KMS-11 (cell line): ENCODE data around the gene DCAF5.

Experiments
- H2AFZ ChIP-seq: fragments of 200-600 bp; sonication (generic); 2 replicates; pipeline ENCODE4 v1.6.1; 2016; ENCODE audit warnings: antibody characterized with exemption, mixed run types, low read depth
- H3K27ac ChIP-seq: fragments of 200-600 bp; sonication (generic); 2 replicates; pipeline ENCODE4 v1.6.1; 2016; ENCODE audit warnings: mild to moderate bottlenecking, mixed run types
- H3K27me3 ChIP-seq: fragments of 200-600 bp; sonication (generic); 2 replicates; pipeline ENCODE4 v1.6.1; 2017; ENCODE audit warnings: mild to moderate bottlenecking, low read depth, mixed run types, moderate library complexity; ENCODE audit not compliant: insufficient read depth
- H3K36me3 ChIP-seq: fragments of 200-600 bp; sonication (generic); 2 replicates; pipeline ENCODE4 v1.6.1; 2017; ENCODE audit warnings: mild to moderate bottlenecking, mixed run types; ENCODE audit not compliant: insufficient read depth
- H3K4me1 ChIP-seq: fragments of 200-600 bp; sonication (generic); 2 replicates; pipeline ENCODE4 v1.6.1; 2016; ENCODE audit warnings: mild to moderate bottlenecking, low read depth, mixed run types; ENCODE audit not compliant: poor library complexity, severe bottlenecking
- H3K4me2 ChIP-seq: fragments of 200-600 bp; sonication (generic); 2 replicates; pipeline ENCODE4 v1.7.0; 2016; ENCODE audit warnings: mild to moderate bottlenecking, mixed run types
- H3K4me3 ChIP-seq: fragments of 200-600 bp; sonication (generic); IDR thresholded peaks from 2 replicates; pipeline ENCODE4 v1.6.1; 2017; ENCODE audit warnings: low read depth, low read length, mixed read lengths; ENCODE audit not compliant: insufficient read depth
- H3K79me2 ChIP-seq: fragments of 200-600 bp; sonication (generic); 2 replicates; pipeline ENCODE4 v1.6.1; 2016; ENCODE audit warnings: low read depth, mixed run types; ENCODE audit not compliant: insufficient read depth
- H3K9ac ChIP-seq: fragments of 200-600 bp; sonication (generic); 2 replicates; pipeline ENCODE4 v1.6.1; 2016; ENCODE audit warnings: mild to moderate bottlenecking, mixed run types
- H4K20me1 ChIP-seq: fragments of 200-600 bp; sonication (generic); 2 replicates; pipeline ENCODE4 v1.6.1; 2016; ENCODE audit warnings: mild to moderate bottlenecking, mixed run types; ENCODE audit not compliant: insufficient read depth
- TF ChIP-seq, protein P1 (sequence below): fragments of 200-600 bp; sonication (generic); conservative IDR thresholded peaks from 2 replicates; pipeline ENCODE4 v1.6.1; 2017; ENCODE audit warnings: low read depth, mild to moderate bottlenecking, antibody characterized with exemption, low read length, moderate library complexity, mixed read lengths

DCAF5 gene, protein sequence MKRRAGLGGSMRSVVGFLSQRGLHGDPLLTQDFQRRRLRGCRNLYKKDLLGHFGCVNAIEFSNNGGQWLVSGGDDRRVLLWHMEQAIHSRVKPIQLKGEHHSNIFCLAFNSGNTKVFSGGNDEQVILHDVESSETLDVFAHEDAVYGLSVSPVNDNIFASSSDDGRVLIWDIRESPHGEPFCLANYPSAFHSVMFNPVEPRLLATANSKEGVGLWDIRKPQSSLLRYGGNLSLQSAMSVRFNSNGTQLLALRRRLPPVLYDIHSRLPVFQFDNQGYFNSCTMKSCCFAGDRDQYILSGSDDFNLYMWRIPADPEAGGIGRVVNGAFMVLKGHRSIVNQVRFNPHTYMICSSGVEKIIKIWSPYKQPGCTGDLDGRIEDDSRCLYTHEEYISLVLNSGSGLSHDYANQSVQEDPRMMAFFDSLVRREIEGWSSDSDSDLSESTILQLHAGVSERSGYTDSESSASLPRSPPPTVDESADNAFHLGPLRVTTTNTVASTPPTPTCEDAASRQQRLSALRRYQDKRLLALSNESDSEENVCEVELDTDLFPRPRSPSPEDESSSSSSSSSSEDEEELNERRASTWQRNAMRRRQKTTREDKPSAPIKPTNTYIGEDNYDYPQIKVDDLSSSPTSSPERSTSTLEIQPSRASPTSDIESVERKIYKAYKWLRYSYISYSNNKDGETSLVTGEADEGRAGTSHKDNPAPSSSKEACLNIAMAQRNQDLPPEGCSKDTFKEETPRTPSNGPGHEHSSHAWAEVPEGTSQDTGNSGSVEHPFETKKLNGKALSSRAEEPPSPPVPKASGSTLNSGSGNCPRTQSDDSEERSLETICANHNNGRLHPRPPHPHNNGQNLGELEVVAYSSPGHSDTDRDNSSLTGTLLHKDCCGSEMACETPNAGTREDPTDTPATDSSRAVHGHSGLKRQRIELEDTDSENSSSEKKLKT

DNA sequence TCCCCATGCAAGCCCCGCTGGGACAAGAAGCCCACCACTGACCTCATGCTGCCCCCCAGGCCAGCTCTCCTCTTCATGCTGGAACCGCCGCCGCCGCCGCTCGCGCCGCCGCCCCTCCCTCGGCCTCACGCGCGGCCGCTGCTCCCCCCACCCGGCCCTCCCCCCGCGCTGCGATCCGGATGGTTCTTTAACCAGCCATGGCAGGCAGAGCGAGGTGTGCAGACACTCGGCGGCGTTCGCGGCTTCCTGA lies at the start of gene DCAF5:
DCAF5 (minus strand) TSS at position 218 of the 250 bp plus-strand sequence; CDS start at position 77, 141 bp downstream.
- peak within 1 kb of the TSS; percentile 47 for H3K27ac ChIP-seq
- H3K36me3 ChIP-seq: no peaks in the 10 kb centered on the region
- TF ChIP-seq, protein P1, sequence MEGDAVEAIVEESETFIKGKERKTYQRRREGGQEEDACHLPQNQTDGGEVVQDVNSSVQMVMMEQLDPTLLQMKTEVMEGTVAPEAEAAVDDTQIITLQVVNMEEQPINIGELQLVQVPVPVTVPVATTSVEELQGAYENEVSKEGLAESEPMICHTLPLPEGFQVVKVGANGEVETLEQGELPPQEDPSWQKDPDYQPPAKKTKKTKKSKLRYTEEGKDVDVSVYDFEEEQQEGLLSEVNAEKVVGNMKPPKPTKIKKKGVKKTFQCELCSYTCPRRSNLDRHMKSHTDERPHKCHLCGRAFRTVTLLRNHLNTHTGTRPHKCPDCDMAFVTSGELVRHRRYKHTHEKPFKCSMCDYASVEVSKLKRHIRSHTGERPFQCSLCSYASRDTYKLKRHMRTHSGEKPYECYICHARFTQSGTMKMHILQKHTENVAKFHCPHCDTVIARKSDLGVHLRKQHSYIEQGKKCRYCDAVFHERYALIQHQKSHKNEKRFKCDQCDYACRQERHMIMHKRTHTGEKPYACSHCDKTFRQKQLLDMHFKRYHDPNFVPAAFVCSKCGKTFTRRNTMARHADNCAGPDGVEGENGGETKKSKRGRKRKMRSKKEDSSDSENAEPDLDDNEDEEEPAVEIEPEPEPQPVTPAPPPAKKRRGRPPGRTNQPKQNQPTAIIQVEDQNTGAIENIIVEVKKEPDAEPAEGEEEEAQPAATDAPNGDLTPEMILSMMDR: no peak
- no peaks in the 10 kb centered on the region for H4K20me1 ChIP-seq
- peak within 1 kb of the TSS; percentile 73 for H2AFZ ChIP-seq
- H3K9ac ChIP-seq: peak within 1 kb of the TSS; percentile 71
- no peak within 1 kb of the TSS for H3K4me3 ChIP-seq
- H3K4me1 ChIP-seq: peaks cover 15% of the 10 kb centered on the region
- H3K27me3 ChIP-seq: no peaks in the 10 kb centered on the region
- H3K4me2 ChIP-seq: peak within 1 kb of the TSS; percentile 25
- H3K79me2 ChIP-seq: peaks cover 27% of the 10 kb centered on the region

DNA sequence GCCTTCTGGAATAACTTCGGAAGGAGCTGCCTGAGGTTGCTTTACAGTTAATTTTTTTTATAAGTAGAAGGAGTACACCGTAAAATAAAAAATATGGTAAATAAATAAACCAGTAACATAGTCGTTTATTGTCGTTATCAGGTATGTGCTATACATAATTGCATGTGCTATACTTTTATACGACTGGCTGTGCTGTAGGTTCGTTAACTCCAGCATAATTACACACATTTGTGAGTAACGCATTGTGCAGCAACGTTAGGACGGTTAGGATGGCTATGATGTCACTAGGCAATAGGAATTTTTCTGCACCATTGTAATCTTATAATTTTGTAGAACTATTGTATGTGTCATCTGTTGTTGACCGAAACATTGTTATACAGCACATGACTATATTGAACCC lies 46.9 kb upstream of the DCAF5 start:
- no peaks in the 10 kb centered on the region for H3K36me3 ChIP-seq
- no peak overlapping the region for H2AFZ ChIP-seq
- no peaks in the 10 kb centered on the region for H3K79me2 ChIP-seq
- H3K4me3 ChIP-seq: no peak overlapping the region
- no peak overlapping the region for H3K4me2 ChIP-seq
- H3K4me1 ChIP-seq: no peaks in the 10 kb centered on the region
- H4K20me1 ChIP-seq: no peaks in the 10 kb centered on the region
- no peak overlapping the region for H3K27ac ChIP-seq
- no peaks in the 10 kb centered on the region for H3K27me3 ChIP-seq
- TF ChIP-seq, protein P1: no peak
- H3K9ac ChIP-seq: no peak overlapping the region

DNA sequence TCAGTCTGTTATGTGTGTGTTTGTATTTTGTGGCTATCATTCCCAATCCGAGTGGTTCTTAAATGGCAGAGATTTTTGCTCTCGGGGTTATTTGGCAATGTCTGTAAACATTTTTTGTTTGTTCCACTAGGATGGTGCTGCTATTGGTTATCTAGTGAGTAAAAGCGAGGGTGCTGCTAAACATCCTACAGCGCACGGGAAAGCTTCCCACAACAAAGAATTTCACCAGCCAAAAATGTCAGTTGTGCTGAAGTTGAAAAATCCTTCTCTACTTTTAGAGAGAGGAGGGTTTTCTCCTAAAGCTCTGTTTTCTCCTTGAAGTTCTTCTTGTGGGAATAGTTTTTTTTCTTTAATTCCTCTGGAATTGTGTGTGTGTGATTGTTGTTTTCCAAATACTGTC lies 40.8 kb upstream of the DCAF5 start:
- Histone ChIP-seq H3K27me3 (no peaks in the 10 kb centered on the region), H3K4me2 (no peak overlapping the region), H3K9ac (no peak overlapping the region), H2AFZ (no peak overlapping the region), H3K27ac (no peak overlapping the region), H4K20me1 (no peaks in the 10 kb centered on the region), H3K36me3 (no peaks in the 10 kb centered on the region), H3K4me3 (no peak overlapping the region), H3K4me1 (peaks cover 8% of the 10 kb centered on the region), H3K79me2 (no peaks in the 10 kb centered on the region)
- TF ChIP-seq, protein P1: no peak

DNA sequence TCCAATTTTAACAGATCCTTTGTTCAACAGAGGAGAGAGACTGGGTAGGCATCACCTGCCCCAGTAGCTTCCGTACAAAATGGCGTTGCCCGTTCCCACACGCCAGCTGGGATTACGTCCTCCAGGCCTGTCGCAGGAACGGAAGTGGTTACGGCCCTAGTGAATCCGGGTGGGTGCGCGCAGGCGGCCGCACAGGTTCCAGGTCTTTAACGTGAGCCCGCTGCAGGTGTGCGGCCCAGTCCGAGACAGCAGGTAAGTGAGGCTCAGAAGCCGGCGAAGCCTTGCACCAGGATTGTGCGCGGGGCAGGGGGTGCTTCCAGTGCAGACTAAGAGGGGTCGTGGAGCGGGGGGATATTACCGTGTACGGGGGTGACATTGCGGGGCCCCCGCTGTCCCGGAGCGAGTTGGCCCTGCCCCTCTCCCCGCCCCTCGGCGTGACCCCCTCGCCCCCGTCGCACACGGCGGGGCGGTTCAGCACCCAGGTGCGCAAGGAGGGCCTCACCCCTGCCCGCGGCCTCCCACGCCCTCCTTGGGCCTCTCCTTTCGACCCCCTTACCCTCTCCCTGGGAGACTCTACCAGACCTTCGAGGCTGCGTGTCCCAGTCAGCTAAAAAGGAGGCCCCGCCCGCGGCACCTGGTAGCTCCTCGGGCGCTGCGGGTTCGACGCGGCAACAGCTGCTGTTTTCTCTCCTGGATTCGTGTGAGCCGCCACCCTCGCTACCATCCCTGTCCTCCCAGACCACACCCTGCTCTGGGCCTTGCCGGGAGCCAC lies 38.6 kb upstream of the DCAF5 start, which contains the start of gene EXD2:
EXD2 (plus strand) TSS at position 159 of the 772 bp plus-strand sequence. CDS start 17,973 bp downstream, outside the sequence.
- H3K4me2 ChIP-seq: peak within 1 kb of the TSS; percentile 82
- no peaks in the 10 kb centered on the region for H4K20me1 ChIP-seq
- H3K36me3 ChIP-seq: no peaks in the 10 kb centered on the region
- peaks cover 8% of the 10 kb centered on the region for H3K4me1 ChIP-seq
- peak within 1 kb of the TSS; percentile 47 for H2AFZ ChIP-seq
- TF ChIP-seq, protein P1: no peak
- H3K79me2 ChIP-seq: no peaks in the 10 kb centered on the region
- no peaks in the 10 kb centered on the region for H3K27me3 ChIP-seq
- peak within 1 kb of the TSS; percentile 51 for H3K27ac ChIP-seq
- H3K9ac ChIP-seq: peak within 1 kb of the TSS; percentile 76; the same call in 1 of the 2 replicates
- H3K4me3 ChIP-seq: peak within 1 kb of the TSS; percentile 31
